Dedifferentiated amniotic fluid mesenchymal stem cell (primary cell): ENCODE data around the gene MB.

Source experiments
- DNase-seq: peaks from one replicate; pipeline ENCODE4 v3.0.0-alpha.2; 2016; ENCODE audit errors: extremely low spot score

The MB gene

GRCh38 chr22:35577799-35578659, 39.1 kb downstream of the MB start:
- DNase-seq: no peak

- no peak for DNase-seq
Observed at GRCh38 chr22:35576671-35577070, 40.5 kb downstream of the MB start.

- no peak for DNase-seq
Observed at GRCh38 chr22:35575116-35575748, 41.9 kb downstream of the MB start.

GRCh38 chr22:35572556-35572955, 44.6 kb downstream of the MB start:
- no peak for DNase-seq

- no peak for DNase-seq
Observed at GRCh38 chr22:35570686-35571194, 46.4 kb downstream of the MB start.

- no peak for DNase-seq
Observed at GRCh38 chr22:35569916-35570315, 47.2 kb downstream of the MB start.

- DNase-seq: peak; percentile 22
Observed at GRCh38 chr22:35568751-35569739, 48.1 kb downstream of the MB start.

GRCh38 chr22:35567351-35568141, 49.6 kb downstream of the MB start:
- no peak for DNase-seq

GRCh38 chr22:35564975-35565867, 51.9 kb downstream of the MB start:
- DNase-seq: no peak

GRCh38 chr22:35563211-35563610, 53.9 kb downstream of the MB start:
- no peak for DNase-seq

GRCh38 chr22:35561796-35562526, 55.2 kb downstream of the MB start:
- DNase-seq: no peak

- no peak for DNase-seq
Observed at GRCh38 chr22:35560824-35561223, 56.3 kb downstream of the MB start.

GRCh38 chr22:35560366-35560765, 56.8 kb downstream of the MB start:
- DNase-seq: no peak

GRCh38 chr22:35559354-35560005, 57.6 kb downstream of the MB start:
- DNase-seq: no peak

- DNase-seq: no peak
Observed at GRCh38 chr22:35558719-35559118, 58.4 kb downstream of the MB start.

- no peak for DNase-seq
Observed at GRCh38 chr22:35558031-35558430, 59.1 kb downstream of the MB start.
